MM.1S (cell line): ENCODE results near the gene PRAMEF17.
"Not testable (repeated sequence)": the region's sequence is repeated elsewhere in the genome, so short reads cannot be mapped to it uniquely, and the experiment has no call there.

Source experiments
- DNase-seq: peaks from one replicate; pipeline ENCODE4 v3.0.0-alpha.2; 2015
- H2AFZ ChIP-seq: fragments of 300-600 bp; sonication (generic); 2 replicates; pipeline ENCODE4 v1.6.0; 2016; ENCODE audit warnings: antibody characterized with exemption, low read length
- H3F3A ChIP-seq: fragments of 300-600 bp; sonication (generic); 2 replicates; pipeline ENCODE4 v1.6.1; 2016; ENCODE audit warnings: mild to moderate bottlenecking, antibody characterized with exemption, low read length, moderate library complexity, mixed read lengths; ENCODE audit not compliant: insufficient read depth
- H3K27ac ChIP-seq: fragments of 300-600 bp; sonication (generic); 2 replicates; pipeline ENCODE4 v1.5.1; 2016; ENCODE audit warnings: mild to moderate bottlenecking, low read length
- H3K27me3 ChIP-seq: fragments of 300-600 bp; sonication (generic); replicated peaks from 2 replicates; pipeline ENCODE4 v1.6.0; 2016; ENCODE audit warnings: low read length; ENCODE audit not compliant: insufficient read depth
- H3K36me3 ChIP-seq: fragments of 300-600 bp; sonication (generic); replicated peaks from 2 replicates; pipeline ENCODE4 v1.6.1; 2016; ENCODE audit warnings: mild to moderate bottlenecking, low read length, mixed read lengths; ENCODE audit not compliant: insufficient read depth
- H3K4me1 ChIP-seq: fragments of 300-600 bp; sonication (generic); 2 replicates; pipeline ENCODE4 v1.6.1; 2016; ENCODE audit warnings: low read length, mixed read lengths
- H3K4me2 ChIP-seq: fragments of 300-600 bp; sonication (generic); 2 replicates; pipeline ENCODE4 v1.6.0; 2016; ENCODE audit warnings: low read depth, low read length
- H3K4me3 ChIP-seq: fragments of 300-600 bp; sonication (generic); 2 replicates; pipeline ENCODE4 v1.5.1; 2016; ENCODE audit warnings: low read length, mixed read lengths
- H3K79me2 ChIP-seq: fragments of 300-600 bp; sonication (generic); 2 replicates; pipeline ENCODE4 v1.6.1; 2016; ENCODE audit warnings: mixed run types, low read length, mixed read lengths
- H3K9ac ChIP-seq: fragments of 300-600 bp; sonication (generic); 2 replicates; pipeline ENCODE4 v1.6.1; 2016; ENCODE audit warnings: low read length, mixed read lengths
- H3K9me2 ChIP-seq: fragments of 300-600 bp; sonication (generic); replicated peaks from 2 replicates; pipeline ENCODE4 v1.6.1; 2016; ENCODE audit warnings: mild to moderate bottlenecking, low read length, mixed read lengths; ENCODE audit not compliant: insufficient read depth
- H3K9me3 ChIP-seq: fragments of 300-600 bp; sonication (generic); replicated peaks from 2 replicates; pipeline ENCODE4 v1.6.1; 2016; ENCODE audit warnings: mild to moderate bottlenecking, low read length, mixed read lengths; ENCODE audit not compliant: insufficient read depth
- H4K20me1 ChIP-seq: fragments of 300-600 bp; sonication (generic); 2 replicates; pipeline ENCODE4 v1.6.1; 2016; ENCODE audit warnings: mild to moderate bottlenecking, low read length, moderate library complexity, mixed read lengths; ENCODE audit not compliant: insufficient read depth
- EZH2 ChIP-seq: fragments of 300-600 bp; sonication (generic); optimal IDR thresholded peaks from 2 replicates; pipeline ENCODE3; 2017; ENCODE audit warnings: low read depth, mild to moderate bottlenecking, antibody characterized with exemption, low read length, mixed read lengths
- EZH2phosphoT487 ChIP-seq: fragments of 300-600 bp; sonication (generic); IDR thresholded peaks from 2 replicates; pipeline ENCODE4 v1.6.1; 2018; ENCODE audit warnings: antibody characterized with exemption, low read length
- TF ChIP-seq, protein P1 (sequence below): fragments of 300-600 bp; sonication (generic); IDR thresholded peaks from 2 replicates; pipeline ENCODE4 v1.5.1; 2016; ENCODE audit warnings: antibody characterized with exemption, low read length, mixed read lengths

PRAMEF17 gene

DNA sequence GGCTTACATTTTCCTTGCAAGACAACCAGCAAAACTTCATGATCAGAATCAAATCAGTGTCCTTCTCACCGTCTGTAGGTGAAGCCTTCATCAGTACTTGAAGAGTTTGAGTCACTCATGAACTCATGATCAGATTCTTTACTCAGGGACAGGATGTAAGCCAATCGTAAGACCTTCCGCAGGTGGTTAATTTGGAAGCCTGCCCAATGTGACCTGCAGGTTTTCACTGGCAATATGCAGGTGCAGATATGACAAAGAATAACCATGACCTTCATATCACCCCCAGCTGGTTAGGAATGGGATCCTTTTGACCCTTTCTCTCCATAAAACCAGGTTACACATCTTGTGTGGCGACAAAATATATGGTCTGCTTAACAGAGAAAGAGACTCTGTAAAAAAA lies 18.4 kb downstream of the PRAMEF17 start:
- no peak overlapping the region for H3K4me3 ChIP-seq
- H3K9me3 ChIP-seq, result no peaks in the 10 kb centered on the region

DNA sequence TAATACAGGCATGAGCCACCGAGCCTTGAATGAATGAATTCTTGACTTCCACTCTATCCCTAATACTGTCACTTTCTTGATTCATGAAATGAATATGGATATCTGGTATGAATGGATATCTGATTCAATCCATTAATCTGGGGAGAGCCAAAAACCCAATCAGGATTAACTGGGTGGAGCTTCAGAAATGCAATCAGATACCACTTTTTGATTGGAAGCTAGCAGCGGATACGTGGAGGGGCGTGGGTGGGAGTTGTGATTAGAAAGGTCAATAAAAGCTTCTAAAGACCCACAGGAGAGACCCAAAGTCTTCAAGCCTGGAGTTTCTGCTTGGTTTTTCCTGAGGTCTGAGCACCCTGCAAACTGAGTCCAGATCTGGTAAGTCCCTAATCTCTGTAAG lies 20.7 kb downstream of the PRAMEF17 start, which contains the start of gene PRAMEF20:
Gene PRAMEF20 (plus strand): TSS at position 301 of the 400 bp plus-strand sequence. CDS start 5,905 bp downstream, outside the sequence.
- not testable (repeated sequence) for H3K4me2 ChIP-seq, H3K79me2 ChIP-seq, H3K4me1 ChIP-seq

More for the DNA sequence above, 18.4 kb downstream of the PRAMEF17 start:
- no peaks in the 10 kb centered on the region for H3F3A ChIP-seq
- H3K36me3 ChIP-seq, result no peaks in the 10 kb centered on the region
- H2AFZ ChIP-seq, result no peak overlapping the region
- TF ChIP-seq EZH2 (no peak), EZH2phosphoT487 (no peak)
- TF ChIP-seq, protein P1, sequence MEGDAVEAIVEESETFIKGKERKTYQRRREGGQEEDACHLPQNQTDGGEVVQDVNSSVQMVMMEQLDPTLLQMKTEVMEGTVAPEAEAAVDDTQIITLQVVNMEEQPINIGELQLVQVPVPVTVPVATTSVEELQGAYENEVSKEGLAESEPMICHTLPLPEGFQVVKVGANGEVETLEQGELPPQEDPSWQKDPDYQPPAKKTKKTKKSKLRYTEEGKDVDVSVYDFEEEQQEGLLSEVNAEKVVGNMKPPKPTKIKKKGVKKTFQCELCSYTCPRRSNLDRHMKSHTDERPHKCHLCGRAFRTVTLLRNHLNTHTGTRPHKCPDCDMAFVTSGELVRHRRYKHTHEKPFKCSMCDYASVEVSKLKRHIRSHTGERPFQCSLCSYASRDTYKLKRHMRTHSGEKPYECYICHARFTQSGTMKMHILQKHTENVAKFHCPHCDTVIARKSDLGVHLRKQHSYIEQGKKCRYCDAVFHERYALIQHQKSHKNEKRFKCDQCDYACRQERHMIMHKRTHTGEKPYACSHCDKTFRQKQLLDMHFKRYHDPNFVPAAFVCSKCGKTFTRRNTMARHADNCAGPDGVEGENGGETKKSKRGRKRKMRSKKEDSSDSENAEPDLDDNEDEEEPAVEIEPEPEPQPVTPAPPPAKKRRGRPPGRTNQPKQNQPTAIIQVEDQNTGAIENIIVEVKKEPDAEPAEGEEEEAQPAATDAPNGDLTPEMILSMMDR, result no peak
- no peak overlapping the region for H3K4me2 ChIP-seq
- H3K9me2 ChIP-seq, result no peaks in the 10 kb centered on the region
- no peaks in the 10 kb centered on the region for H3K4me1 ChIP-seq
- no peak overlapping the region for H3K9ac ChIP-seq
- H4K20me1 ChIP-seq, result no peaks in the 10 kb centered on the region
- H3K79me2 ChIP-seq, result no peaks in the 10 kb centered on the region
- H3K27me3 ChIP-seq, result no peaks in the 10 kb centered on the region
- no peak overlapping the region for H3K27ac ChIP-seq
- DNase-seq, result no peak

DNA sequence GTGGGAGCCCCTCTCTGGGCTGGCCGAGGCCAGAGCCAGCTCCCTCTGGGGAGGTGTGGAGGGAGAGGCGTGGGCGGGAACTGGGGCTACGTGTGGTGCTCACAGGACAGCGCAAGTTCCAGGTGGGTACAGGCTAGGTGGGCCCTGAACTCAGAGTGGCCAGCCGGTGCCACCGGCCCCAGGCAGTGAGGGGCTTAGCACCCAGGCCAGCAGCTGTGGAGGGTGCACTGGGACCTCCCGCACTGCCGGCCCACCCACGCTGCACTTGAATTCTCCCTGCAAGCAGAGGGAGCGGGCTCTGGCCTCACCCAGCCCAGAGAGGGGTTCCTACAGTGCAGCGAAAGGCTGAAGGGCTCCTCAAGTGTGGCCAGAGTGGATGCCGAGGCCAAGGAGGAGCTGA lies 41.1 kb downstream of the PRAMEF17 start:
- TF ChIP-seq EZH2phosphoT487 (no peak), EZH2 (no peak)
- TF ChIP-seq, protein P1, result no peak
- H4K20me1 ChIP-seq, result no peaks in the 10 kb centered on the region
- no peak overlapping the region for H3K4me2 ChIP-seq

More for the DNA sequence above, 20.7 kb downstream of the PRAMEF17 start, which contains the start of gene PRAMEF20:
- H3K9me2 ChIP-seq, DNase-seq, H4K20me1 ChIP-seq, H3F3A ChIP-seq, H3K9me3 ChIP-seq, H3K27me3 ChIP-seq, H3K4me3 ChIP-seq, H3K36me3 ChIP-seq, H3K27ac ChIP-seq, H2AFZ ChIP-seq, H3K9ac ChIP-seq: not testable (repeated sequence)

DNA sequence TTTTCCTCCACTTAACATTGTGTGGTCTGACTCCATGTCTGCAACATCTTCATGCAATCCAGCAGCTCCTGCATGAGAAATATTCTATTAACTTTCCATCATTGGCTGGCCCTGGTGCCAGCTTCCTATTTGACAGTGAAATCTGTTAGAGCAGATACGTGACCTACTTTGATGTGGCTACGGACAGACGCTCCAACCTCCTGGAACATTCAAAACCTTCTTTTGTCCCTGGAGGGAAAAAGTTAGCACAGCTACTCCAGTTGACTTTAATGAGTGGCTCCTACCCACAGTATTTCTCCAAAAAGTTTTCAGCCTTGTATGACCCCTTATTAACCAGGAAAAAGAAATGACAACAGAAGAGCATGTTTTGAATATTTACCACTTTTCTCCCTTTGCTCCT lies 42.8 kb downstream of the PRAMEF17 start:
- Histone ChIP-seq H4K20me1 (no peaks in the 10 kb centered on the region), H3K9ac (no peak overlapping the region), H3K9me3 (no peaks in the 10 kb centered on the region), H3K9me2 (no peaks in the 10 kb centered on the region), H3K27ac (no peak overlapping the region), H3K4me3 (no peak overlapping the region), H3F3A (no peaks in the 10 kb centered on the region), H3K79me2 (no peaks in the 10 kb centered on the region), H3K4me1 (no peaks in the 10 kb centered on the region), H3K4me2 (no peak overlapping the region), H2AFZ (no peak overlapping the region), H3K27me3 (no peaks in the 10 kb centered on the region), H3K36me3 (no peaks in the 10 kb centered on the region)
- no peak for DNase-seq
- TF ChIP-seq EZH2 (no peak), EZH2phosphoT487 (no peak)
- TF ChIP-seq, protein P1, result no peak

More for the DNA sequence above, 41.1 kb downstream of the PRAMEF17 start:
- DNase-seq, result no peak
- H3K27ac ChIP-seq, result no peak overlapping the region
- H2AFZ ChIP-seq, result no peak overlapping the region
- no peaks in the 10 kb centered on the region for H3K36me3 ChIP-seq
- H3K9ac ChIP-seq, result no peak overlapping the region
- no peaks in the 10 kb centered on the region for H3K9me2 ChIP-seq
- H3F3A ChIP-seq, result no peaks in the 10 kb centered on the region
- no peaks in the 10 kb centered on the region for H3K4me1 ChIP-seq
- H3K79me2 ChIP-seq, result no peaks in the 10 kb centered on the region
- no peaks in the 10 kb centered on the region for H3K27me3 ChIP-seq
- H3K4me3 ChIP-seq, result no peak overlapping the region
- H3K9me3 ChIP-seq, result no peaks in the 10 kb centered on the region

DNA sequence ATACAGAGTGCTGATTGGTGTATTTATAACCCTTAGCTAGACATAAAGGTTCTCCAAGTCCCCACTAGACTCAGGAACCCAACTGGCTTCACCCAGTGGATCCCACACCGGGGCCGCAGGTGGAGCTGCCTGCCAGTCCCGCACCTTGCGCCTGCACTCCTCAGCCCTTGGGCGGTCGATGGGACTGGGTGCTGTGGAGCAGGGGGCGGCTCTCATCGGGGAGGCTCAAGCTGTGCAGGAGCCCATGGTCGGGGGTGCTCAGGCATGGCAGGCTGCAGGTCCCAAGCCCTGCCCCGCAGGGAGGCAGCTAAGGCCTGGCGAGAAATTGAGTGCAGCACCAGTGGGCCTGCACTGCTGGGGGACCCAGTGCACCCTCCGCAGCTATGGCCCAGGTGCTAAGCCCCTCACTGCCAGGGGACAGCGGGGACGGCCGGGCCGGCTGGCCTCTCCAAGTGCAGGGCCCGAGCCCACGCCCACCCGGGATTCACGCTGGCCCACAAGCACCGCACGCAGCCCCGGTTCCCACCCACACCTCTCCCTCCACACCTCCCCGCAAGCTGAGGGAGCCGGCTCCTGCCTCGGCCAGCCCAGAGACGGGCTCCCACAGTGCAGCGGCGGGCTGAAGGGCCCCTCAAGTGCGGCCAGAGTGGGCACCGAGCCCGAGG lies 44.4 kb downstream of the PRAMEF17 start:
- not testable (repeated sequence) for H3K36me3 ChIP-seq, H3K9me3 ChIP-seq, H3K79me2 ChIP-seq, H3K4me1 ChIP-seq, H3K27me3 ChIP-seq, H3K4me3 ChIP-seq, H3K9me2 ChIP-seq, DNase-seq, H2AFZ ChIP-seq, H3K9ac ChIP-seq, H3K4me2 ChIP-seq, H3F3A ChIP-seq, H3K27ac ChIP-seq, H4K20me1 ChIP-seq
